Measurements from ENCODE around the gene ITM2B.

DNA sequence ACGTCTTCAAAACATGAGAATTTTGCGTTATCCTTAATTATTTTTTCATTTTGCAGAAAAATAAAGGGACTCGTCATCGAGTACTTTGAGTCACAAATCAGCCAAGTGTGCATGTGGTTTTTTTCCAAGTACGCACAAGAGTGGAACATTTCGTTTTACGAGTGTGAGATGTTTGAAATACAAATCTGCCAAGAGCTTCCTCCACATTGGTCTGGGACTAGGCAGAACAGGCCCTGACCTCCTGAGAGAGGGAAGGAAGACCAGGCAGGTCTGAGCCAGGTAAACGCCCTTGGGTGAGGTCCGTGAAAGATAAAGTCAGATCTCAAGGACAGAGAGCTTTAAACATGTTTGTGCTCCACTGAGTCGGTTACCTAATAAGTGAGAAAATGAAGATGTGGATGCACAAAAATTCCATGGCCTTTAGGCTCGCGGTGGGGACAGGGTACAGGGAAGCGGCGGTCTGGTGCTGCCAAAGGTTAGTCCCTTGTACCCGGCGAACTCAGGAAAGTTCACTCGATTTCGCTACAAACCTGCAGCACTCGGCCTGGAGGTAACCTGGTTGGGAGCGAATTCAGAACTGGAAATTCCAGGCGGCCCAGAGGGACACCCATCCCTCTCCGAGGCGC lies 473 bp upstream of the ITM2B start:
- TF ChIP-seq, protein P1, sequence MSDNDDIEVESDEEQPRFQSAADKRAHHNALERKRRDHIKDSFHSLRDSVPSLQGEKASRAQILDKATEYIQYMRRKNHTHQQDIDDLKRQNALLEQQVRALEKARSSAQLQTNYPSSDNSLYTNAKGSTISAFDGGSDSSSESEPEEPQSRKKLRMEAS (IDR thresholded peaks at IDR 0.05) = no peak
- TF ChIP-seq, protein P2, sequence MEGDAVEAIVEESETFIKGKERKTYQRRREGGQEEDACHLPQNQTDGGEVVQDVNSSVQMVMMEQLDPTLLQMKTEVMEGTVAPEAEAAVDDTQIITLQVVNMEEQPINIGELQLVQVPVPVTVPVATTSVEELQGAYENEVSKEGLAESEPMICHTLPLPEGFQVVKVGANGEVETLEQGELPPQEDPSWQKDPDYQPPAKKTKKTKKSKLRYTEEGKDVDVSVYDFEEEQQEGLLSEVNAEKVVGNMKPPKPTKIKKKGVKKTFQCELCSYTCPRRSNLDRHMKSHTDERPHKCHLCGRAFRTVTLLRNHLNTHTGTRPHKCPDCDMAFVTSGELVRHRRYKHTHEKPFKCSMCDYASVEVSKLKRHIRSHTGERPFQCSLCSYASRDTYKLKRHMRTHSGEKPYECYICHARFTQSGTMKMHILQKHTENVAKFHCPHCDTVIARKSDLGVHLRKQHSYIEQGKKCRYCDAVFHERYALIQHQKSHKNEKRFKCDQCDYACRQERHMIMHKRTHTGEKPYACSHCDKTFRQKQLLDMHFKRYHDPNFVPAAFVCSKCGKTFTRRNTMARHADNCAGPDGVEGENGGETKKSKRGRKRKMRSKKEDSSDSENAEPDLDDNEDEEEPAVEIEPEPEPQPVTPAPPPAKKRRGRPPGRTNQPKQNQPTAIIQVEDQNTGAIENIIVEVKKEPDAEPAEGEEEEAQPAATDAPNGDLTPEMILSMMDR (IDR thresholded peaks at IDR 0.05; ENCODE audit: low read depth, low read length, missing input control) = no peak
- TF ChIP-seq GABPA (IDR thresholded peaks at IDR 0.05 in 1 of 2, conservative IDR thresholded peaks at IDR 0.05 in 1 of 2) (no peak), RAD21 (IDR thresholded peaks at IDR 0.05) (peak in 1 of 2 donors; percentile 17), FOXA2 (IDR thresholded peaks at IDR 0.05) (no peak), EGR1 (IDR thresholded peaks at IDR 0.05; ENCODE audit: low read depth in 2 of 2) (no peak), SP1 (IDR thresholded peaks at IDR 0.05) (peak; percentile 31), TAF1 (conservative IDR thresholded peaks at IDR 0.05) (peak; percentile 43), YY1 (IDR thresholded peaks at IDR 0.05) (no peak), JUND (IDR thresholded peaks at IDR 0.05) (no peak), FOXA1 (IDR thresholded peaks at IDR 0.05) (no peak)
- TF ChIP-seq, protein P3, sequence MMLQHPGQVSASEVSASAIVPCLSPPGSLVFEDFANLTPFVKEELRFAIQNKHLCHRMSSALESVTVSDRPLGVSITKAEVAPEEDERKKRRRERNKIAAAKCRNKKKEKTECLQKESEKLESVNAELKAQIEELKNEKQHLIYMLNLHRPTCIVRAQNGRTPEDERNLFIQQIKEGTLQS (IDR thresholded peaks at IDR 0.05) = no peak
- TF ChIP-seq, protein P4, sequence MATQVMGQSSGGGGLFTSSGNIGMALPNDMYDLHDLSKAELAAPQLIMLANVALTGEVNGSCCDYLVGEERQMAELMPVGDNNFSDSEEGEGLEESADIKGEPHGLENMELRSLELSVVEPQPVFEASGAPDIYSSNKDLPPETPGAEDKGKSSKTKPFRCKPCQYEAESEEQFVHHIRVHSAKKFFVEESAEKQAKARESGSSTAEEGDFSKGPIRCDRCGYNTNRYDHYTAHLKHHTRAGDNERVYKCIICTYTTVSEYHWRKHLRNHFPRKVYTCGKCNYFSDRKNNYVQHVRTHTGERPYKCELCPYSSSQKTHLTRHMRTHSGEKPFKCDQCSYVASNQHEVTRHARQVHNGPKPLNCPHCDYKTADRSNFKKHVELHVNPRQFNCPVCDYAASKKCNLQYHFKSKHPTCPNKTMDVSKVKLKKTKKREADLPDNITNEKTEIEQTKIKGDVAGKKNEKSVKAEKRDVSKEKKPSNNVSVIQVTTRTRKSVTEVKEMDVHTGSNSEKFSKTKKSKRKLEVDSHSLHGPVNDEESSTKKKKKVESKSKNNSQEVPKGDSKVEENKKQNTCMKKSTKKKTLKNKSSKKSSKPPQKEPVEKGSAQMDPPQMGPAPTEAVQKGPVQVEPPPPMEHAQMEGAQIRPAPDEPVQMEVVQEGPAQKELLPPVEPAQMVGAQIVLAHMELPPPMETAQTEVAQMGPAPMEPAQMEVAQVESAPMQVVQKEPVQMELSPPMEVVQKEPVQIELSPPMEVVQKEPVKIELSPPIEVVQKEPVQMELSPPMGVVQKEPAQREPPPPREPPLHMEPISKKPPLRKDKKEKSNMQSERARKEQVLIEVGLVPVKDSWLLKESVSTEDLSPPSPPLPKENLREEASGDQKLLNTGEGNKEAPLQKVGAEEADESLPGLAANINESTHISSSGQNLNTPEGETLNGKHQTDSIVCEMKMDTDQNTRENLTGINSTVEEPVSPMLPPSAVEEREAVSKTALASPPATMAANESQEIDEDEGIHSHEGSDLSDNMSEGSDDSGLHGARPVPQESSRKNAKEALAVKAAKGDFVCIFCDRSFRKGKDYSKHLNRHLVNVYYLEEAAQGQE (IDR thresholded peaks at IDR 0.05) = no peak
